COLO829 (cell line): Measurements from ENCODE around the gene CACNG7.
A peak's percentile ranks its signal among the peaks of the same experiment; 100 is the strongest.

Experiments
- DNase-seq: peaks from one replicate; pipeline ENCODE4 v3.0.0; 2012; ENCODE audit warnings: low spot score

Gene CACNG7

DNA sequence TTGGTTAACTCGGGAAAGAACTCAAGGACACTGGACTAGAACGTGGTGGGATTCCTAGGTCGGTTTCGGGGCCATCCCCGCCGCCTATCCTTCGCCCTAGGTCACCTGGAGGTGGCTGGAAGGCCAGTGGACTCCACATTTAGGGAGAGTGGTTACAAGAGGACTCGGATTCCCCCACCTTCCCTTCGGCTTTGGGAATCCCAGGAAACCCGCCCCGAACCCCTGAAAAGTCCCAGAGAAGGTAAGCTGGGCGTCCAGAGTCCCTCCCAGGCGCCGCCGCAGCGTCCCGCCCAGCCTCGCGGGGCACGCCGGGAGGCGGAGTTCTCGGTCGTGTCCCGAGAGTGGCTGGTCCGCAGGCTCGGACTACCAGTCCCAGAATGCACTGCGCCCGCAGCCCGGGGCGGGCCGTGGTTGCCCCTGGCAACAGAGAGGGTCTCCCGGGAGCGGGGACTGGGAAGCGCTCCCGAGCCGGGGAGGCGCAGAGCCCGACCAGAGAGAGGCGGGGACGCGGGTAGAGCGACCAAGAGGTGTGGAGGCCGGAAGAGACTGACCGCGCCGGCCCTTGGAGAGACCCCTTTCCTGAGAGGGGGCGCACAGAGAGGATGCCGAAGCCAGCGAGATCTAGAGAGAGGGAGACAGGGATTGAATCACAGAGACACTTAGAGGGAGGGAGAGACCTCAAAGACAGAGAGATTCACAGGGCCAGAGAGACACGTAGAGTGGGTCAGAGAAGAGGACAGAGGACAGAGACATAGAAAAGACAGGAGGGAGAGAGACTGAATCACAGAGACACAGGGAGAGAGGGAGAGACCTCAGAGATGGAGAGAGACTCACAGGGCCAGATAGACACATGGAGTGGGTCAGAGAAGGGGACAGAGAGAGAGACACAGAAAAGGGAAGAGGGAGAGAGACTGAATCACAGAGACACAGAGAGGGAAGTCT, 29.7 kb upstream of the CACNG7 start:
- DNase-seq = peak; percentile 95

DNA sequence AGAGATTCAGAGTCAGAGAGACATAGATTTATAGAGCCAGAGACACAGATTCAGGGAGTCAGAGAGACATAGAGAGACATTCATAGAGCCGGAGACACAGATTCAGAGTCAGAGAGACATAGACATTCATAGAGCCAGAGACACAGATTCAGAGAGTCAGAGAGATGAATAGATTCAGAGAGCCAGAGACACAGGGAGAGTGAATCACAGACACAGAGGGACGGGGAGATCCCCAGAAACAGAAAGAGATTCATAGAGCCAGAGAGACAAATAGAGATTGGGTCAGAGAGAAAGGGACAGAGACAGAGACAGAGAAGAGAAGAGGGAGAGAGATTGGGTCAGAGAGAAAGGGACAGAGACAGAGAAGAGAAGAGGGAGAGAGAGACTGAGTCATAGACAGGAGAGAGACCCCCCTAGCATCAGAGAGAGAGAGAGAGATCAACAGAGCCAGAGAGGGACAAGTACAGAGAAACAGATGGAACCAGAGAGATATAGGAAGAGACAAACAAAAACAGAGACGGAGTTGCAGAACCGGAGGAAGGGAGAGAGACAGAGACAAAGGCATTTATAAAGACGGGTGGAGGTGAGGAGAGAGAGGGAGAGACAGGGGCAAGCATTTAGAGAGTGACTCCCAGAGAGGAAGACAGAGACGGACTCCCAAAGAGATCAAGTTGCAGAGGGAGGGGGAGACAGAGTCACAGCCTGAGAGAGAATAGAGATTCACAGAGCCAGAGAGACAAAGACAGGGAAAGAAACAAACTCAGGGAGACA, 28.2 kb upstream of the CACNG7 start:
- no peak for DNase-seq

- no peak for DNase-seq
These were observed 27.3 kb upstream of the CACNG7 start, which contains the start of gene PRKCG for GRCh38 chr19:53881482-53882390. TSS of gene PRKCG (plus strand) at chr19:53882197. CDS start at chr19:53882495, 298 bp downstream.

DNA sequence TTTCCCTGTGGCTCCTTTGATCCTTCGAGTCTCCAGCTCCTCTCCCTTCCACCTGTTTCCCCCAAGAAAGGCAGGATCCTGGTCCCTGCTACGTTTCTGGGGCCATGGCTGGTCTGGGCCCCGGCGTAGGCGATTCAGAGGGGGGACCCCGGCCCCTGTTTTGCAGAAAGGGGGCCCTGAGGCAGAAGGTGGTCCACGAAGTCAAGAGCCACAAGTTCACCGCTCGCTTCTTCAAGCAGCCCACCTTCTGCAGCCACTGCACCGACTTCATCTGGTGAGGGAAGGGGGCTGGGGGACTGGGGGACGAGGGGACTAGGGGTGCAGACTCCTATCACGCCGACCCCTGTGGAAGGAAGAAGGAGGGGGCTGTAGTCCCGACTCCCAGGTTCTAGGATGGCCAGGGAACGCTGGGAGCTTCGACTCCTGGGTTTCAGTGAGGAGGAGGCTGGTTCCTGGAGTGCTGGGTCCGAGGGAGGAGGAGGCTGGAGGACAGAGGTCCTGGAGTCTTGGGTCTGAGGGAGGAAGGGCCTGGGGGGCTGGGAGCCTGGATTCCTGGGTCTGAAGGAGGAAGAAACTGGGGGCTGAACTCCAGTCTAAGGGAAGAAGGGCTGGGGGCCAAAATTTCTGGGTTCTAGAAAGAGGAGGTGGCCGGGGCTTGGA, 26.6 kb upstream of the CACNG7 start:
- DNase-seq = no peak

DNA sequence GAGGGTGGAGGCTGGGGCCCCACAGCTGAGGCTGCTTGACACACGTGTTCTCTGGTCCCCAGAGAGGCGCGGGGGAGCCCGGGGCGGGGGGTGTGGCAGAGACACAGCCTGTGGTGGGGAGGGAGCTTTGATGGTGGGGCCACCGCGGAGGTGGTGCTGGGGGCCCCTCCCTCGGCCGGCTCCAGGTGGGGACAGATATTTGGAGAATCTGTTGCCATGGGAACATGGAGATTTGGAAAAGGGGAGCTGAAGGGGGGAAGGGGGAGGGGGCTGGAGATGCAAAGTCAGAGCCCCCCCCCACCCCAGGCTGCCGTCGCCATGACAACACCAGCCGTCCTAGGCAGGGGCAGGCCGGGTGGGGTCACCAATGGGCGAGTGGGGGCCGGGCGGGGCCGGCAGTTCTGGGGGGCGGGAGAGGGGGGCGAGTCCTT, 25.8 kb upstream of the CACNG7 start:
- DNase-seq = no peak

DNA sequence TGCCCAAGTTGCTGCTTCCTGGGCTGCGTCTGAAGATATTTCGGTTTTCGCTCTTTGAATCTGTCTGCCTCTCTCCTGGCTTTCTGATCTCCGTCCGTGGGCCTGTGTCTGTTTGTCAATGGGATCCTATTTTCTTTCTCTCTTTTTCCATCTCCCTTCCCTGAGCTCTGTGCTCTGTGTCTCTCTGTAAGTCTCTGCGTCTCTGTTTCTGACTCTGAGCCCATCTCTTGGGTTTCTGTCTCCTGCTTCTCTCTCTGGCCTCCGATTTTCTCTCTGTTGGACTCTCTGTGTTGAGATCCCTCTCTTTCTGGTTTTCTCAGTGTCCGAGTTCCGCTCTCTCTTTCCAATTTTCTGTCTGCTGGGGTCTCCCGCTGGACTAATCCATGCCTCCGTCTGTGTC, 25.3 kb upstream of the CACNG7 start:
- DNase-seq = no peak

- no peak for DNase-seq
These were observed 24.8 kb upstream of the CACNG7 start for GRCh38 chr19:53884256-53884655.

DNA sequence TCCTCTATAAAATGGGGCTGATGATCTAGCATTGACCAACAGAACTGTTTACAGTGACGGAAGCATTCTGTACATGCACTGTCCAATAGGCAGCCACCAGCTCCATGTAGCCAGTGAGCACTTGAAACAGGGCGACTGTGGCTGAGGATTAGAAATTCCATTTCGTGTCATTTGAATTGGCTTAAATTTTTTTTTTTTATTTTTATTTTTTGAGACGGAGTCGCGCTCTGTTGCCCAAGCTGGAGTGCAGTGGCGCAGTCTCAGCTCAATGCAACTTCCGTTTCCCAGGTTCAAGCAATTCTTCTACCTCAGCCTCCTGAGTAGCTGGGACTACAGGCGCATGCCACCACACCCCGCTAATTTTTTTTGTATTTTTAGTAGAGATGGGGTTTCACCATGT, 24.0 kb upstream of the CACNG7 start:
- no peak for DNase-seq

DNA sequence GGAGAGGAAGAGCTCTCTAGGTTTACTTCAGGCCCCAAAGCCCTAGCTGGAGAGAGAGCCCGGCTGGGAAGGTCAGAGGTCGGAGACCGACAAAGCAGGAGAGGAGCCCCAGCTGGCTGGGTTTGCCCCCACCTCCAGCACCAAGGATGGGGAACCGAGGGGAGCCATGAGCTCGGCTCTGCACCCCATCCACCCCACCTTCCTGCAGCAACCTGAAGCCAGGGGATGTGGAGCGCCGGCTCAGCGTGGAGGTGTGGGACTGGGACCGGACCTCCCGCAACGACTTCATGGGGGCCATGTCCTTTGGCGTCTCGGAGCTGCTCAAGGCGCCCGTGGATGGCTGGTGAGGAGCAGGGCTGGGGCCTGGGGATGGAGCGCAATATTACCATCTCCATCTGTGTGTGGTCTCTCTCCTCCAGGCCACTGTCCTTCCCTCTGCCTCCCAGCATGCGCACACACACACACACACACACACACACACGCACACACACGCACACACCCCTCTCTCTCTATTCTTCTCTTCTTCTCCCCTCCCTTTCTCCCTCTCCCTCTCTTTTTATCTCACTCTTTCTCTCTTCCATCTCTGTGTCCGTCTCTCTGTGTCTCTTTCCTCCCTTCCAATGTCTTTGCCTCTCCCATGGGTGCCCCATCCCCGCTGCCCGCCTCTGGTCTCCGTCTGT, 16.6 kb upstream of the CACNG7 start:
- DNase-seq = no peak

DNA sequence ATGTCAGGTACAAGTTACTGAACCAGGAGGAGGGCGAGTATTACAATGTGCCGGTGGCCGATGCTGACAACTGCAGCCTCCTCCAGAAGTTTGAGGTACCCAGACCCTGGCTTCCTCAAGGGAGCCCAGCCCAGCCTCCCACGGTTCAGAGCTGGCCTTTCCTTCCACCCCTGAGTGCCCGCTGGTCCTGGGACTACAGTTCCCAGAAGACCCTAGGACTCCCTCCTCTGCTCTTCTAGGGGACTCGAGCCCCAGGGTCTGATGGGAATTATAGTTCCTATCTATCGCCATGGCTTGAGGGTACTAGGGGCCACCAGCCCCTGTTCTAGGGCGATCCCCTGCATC, 16.1 kb upstream of the CACNG7 start:
- peak; percentile 40 for DNase-seq

DNA sequence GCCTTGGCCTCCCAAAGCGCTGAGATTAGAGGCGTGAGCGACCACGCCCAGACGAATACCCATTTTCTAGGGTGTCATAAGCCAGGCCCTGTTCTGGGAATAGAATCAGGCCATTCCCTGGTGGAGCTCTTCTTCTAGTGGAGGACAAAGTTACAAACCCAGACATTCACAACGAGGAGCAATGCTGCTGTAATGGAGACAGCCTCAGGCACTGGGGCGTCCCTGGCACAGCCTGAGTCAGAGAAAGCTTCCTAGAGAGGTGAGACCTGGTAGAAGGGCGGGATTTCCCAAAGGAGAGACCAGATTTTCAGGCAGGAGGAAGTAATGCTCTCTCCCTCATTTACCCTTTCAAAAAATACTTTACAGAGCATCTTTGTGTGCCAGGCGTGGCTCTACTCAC, 14.4 kb upstream of the CACNG7 start:
- DNase-seq = no peak

DNA sequence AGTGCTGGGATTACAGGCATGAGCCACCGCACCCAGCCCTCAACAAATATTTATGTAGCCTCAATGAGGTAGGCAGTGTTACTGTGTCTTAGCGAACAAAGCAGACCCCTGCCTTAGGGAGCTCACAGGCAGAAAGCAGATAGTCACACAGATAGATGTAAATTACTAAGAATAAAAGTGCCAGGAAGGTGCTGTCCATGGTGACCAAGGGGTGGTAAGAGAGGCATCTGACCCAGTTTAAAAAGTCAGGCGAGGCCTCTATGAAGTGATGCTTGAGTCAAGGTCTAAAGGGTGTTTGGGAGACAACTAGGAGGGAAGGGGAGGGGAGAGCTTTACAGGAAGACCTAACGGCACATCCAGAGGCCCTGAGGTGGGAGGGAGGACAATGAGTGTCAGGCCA, 12.4 kb upstream of the CACNG7 start:
- no peak for DNase-seq

- DNase-seq = no peak
These were observed 11.6 kb upstream of the CACNG7 start for GRCh38 chr19:53897459-53897858.

- DNase-seq = no peak
These were observed 10.9 kb upstream of the CACNG7 start for GRCh38 chr19:53898166-53898565.

DNA sequence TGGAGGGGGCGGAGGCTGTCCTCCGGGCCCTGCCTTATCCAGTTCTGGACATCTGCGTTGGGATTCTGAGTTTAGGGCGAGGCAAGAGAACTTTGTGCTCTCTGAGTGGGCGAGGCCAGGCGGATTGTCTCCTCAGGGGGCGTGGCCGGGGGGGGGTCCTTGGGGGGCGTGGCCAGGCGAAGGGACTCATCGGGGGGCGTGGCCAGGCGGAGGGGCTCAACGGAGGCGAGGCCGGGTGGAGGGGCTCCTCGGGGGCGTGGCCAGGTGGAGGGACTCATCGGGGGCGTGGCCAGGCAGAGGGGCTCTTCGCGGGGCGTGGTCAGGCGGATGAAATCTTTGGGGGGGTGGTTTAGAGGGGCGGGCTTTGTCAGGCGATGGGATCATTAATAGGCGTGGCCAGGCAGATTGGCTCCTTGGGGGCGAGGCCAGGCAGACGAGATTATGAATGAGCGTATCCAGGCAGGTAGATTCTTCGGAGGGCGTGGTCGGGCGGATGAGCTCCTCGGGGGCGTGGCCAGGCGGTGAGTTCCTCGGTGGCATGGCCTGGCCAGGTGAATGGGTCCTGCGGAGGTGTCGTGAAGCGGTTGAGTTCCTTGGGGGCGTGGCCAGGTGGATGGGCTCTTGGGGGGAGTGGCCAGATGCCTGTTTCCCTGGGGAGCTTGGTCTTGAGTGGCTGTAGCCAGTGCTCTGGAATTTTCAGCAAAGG, 10.3 kb upstream of the CACNG7 start:
- DNase-seq = no peak

- no peak for DNase-seq
These were observed 8.8 kb upstream of the CACNG7 start for GRCh38 chr19:53900191-53900860.

DNA sequence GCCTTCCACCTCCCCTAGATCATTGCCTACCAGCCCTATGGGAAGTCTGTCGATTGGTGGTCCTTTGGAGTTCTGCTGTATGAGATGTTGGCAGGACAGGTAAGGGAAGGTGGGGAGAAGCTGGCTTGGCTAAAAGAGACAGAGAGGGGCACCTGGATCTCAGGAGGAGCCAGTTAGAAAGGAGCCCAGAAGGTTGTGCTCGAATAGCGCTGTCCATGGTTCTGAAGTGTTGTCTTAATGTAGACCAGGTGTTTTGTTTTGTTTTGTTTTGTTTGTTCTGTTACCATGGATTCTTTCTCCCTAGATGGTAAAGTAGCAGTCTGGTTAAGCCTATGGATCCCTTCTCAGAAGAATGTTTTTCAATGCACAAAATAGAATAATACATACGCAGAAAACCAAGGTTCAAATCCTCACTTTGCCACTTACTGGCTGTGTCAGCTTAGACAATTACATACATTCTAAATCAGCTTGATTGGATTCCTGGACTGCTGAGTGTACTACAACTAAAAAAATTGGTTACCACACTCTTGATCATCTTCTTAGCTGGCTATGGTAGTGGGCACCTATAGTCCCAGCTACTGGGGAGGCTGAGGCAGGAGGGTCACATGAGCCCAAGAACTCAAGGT, 5.9 kb upstream of the CACNG7 start:
- DNase-seq = no peak

GRCh38 chr19:53904909-53905308, 4.2 kb upstream of the CACNG7 start:
- DNase-seq = no peak

GRCh38 chr19:53905787-53906186, 3.3 kb upstream of the CACNG7 start:
- DNase-seq = no peak
